Gastrocnemius medialis (tissue), 4 donors: ENCODE measurements around the gene SLC35B2.

Experiments used
- POLR2A ChIP-seq, 2 donors: fragments of 450-650 bp; IDR thresholded peaks; one replicate each; pipeline ENCODE4 v1.6.1; 2017; ENCODE audit warnings: antibody characterized with exemption in 2 of 2, mild to moderate bottlenecking in 2 of 2, moderate library complexity in 2 of 2
- TF ChIP-seq, protein P1 (sequence below), 5 experiments: fragments of 450-650 bp in 3 of 5; fragments of 200-600 bp in 2 of 5; sonication (generic) in 2 of 5; IDR thresholded peaks in 4 of 5; conservative IDR thresholded peaks in 1 of 5; 1 replicate in 4 of 5; 2 replicates in 1 of 5; pipeline ENCODE4 v1.5.1; 2016 to 2019; ENCODE audit warnings: antibody characterized with exemption in 5 of 5, mild to moderate bottlenecking in 3 of 5, moderate library complexity in 3 of 5

DNA sequence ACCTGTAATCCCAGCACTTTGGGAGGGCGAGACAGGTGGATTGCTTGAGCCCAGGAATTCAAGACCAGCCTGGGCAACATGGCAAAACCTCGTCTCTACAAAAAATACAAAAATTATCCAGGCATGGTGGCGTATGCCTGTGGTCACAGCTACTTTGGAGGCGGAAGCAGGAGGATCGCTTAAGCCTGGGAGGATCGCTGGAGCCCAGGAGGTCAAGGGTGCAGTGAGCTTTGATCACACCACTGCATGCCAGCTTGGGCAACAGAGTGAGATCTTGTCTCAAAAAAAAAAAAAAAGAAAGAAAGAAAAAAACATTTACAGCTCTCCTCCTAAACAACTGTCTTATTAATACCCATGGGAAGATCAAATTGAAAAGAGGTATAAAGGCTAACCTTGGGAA lies 49.4 kb downstream of the SLC35B2 start:
- no peak for TF ChIP-seq POLR2A (IDR thresholded peaks at IDR 0.05)
- TF ChIP-seq, protein P1, sequence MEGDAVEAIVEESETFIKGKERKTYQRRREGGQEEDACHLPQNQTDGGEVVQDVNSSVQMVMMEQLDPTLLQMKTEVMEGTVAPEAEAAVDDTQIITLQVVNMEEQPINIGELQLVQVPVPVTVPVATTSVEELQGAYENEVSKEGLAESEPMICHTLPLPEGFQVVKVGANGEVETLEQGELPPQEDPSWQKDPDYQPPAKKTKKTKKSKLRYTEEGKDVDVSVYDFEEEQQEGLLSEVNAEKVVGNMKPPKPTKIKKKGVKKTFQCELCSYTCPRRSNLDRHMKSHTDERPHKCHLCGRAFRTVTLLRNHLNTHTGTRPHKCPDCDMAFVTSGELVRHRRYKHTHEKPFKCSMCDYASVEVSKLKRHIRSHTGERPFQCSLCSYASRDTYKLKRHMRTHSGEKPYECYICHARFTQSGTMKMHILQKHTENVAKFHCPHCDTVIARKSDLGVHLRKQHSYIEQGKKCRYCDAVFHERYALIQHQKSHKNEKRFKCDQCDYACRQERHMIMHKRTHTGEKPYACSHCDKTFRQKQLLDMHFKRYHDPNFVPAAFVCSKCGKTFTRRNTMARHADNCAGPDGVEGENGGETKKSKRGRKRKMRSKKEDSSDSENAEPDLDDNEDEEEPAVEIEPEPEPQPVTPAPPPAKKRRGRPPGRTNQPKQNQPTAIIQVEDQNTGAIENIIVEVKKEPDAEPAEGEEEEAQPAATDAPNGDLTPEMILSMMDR (IDR thresholded peaks at IDR 0.05 in 4 of 5, conservative IDR thresholded peaks at IDR 0.05 in 1 of 5), result no peak
